Measurements from ENCODE around the gene C16orf95.

The C16orf95 gene

GRCh38 chr16:87330646-87331045, 13.5 kb upstream of the C16orf95 start:
- no peak for DNase-seq

- DNase-seq, result no peak
Measured at GRCh38 chr16:87330257-87330624, 13.0 kb upstream of the C16orf95 start.

GRCh38 chr16:87329436-87330256, 12.5 kb upstream of the C16orf95 start:
- DNase-seq, result no peak

- no peak for DNase-seq
Measured at GRCh38 chr16:87328846-87329245, 11.7 kb upstream of the C16orf95 start.

GRCh38 chr16:87327798-87328495, 10.8 kb upstream of the C16orf95 start:
- no peak for DNase-seq

- DNase-seq, result no peak
Measured at GRCh38 chr16:87326151-87326571, 9.0 kb upstream of the C16orf95 start.

GRCh38 chr16:87325423-87325858, 8.2 kb upstream of the C16orf95 start:
- DNase-seq, result no peak

- DNase-seq, result peak; percentile 36
Measured at GRCh38 chr16:87324411-87325275, 7.5 kb upstream of the C16orf95 start.

GRCh38 chr16:87323727-87324410, 6.7 kb upstream of the C16orf95 start:
- DNase-seq, result no peak

GRCh38 chr16:87322833-87323726, 5.9 kb upstream of the C16orf95 start:
- no peak for DNase-seq

- DNase-seq, result no peak
Measured at GRCh38 chr16:87322360-87322759, 5.2 kb upstream of the C16orf95 start.

- DNase-seq, result no peak
Measured at GRCh38 chr16:87321336-87322107, 4.3 kb upstream of the C16orf95 start.

GRCh38 chr16:87320510-87321227, 3.5 kb upstream of the C16orf95 start:
- no peak for DNase-seq

- DNase-seq, result no peak
Measured at GRCh38 chr16:87319997-87320491, 2.9 kb upstream of the C16orf95 start.

- no peak for DNase-seq
Measured at GRCh38 chr16:87319011-87319410, 1.8 kb upstream of the C16orf95 start.

- peak; percentile 22 for DNase-seq
Measured at GRCh38 chr16:87317750-87318644, 805 bp upstream of the C16orf95 start.

- DNase-seq, result no peak
Measured at GRCh38 chr16:87316450-87316922, 706 bp downstream of the C16orf95 start.

- no peak for DNase-seq
Measured at GRCh38 chr16:87314990-87315420, 2.2 kb downstream of the C16orf95 start.

GRCh38 chr16:87312008-87312407, 5.2 kb downstream of the C16orf95 start:
- DNase-seq, result no peak
